ENCODE results near the gene EFNA5.

EFNA5 gene

GRCh38 chr5:107469485-107470294 lies 201.0 kb downstream of the EFNA5 start:
- DNase-seq (ENCODE audit: low read depth), result no peak
- TF ChIP-seq CTCF (IDR thresholded peaks at IDR 0.05; ENCODE audit: low read depth, low read length, missing control alignments), result no peak
- no peak overlapping the region for H3K4me3 ChIP-seq (ENCODE audit: low read depth, low read length)

GRCh38 chr5:107469064-107469463 lies 201.7 kb downstream of the EFNA5 start:
- TF ChIP-seq CTCF (IDR thresholded peaks at IDR 0.05; ENCODE audit: low read depth, low read length, missing control alignments), result no peak
- no peak for DNase-seq (ENCODE audit: low read depth)
- no peak overlapping the region for H3K4me3 ChIP-seq (ENCODE audit: low read depth, low read length)

GRCh38 chr5:107468276-107468675 lies 202.5 kb downstream of the EFNA5 start:
- H3K4me3 ChIP-seq (ENCODE audit: low read depth, low read length), result no peak overlapping the region
- DNase-seq (ENCODE audit: low read depth), result no peak
- TF ChIP-seq CTCF (IDR thresholded peaks at IDR 0.05; ENCODE audit: low read depth, low read length, missing control alignments), result no peak

GRCh38 chr5:107467137-107467932 lies 203.4 kb downstream of the EFNA5 start:
- TF ChIP-seq CTCF (IDR thresholded peaks at IDR 0.05; ENCODE audit: low read depth, low read length, missing control alignments), result no peak
- H3K4me3 ChIP-seq (ENCODE audit: low read depth, low read length), result no peak overlapping the region
- DNase-seq (ENCODE audit: low read depth), result no peak

- H3K4me3 ChIP-seq (ENCODE audit: low read depth, low read length), result no peak overlapping the region
- no peak for DNase-seq (ENCODE audit: low read depth)
- no peak for TF ChIP-seq CTCF (IDR thresholded peaks at IDR 0.05; ENCODE audit: low read depth, low read length, missing control alignments)
Observed at GRCh38 chr5:107466233-107466769, 204.4 kb downstream of the EFNA5 start.

GRCh38 chr5:107464876-107465275 lies 205.9 kb downstream of the EFNA5 start:
- TF ChIP-seq CTCF (IDR thresholded peaks at IDR 0.05; ENCODE audit: low read depth, low read length, missing control alignments), result no peak
- no peak overlapping the region for H3K4me3 ChIP-seq (ENCODE audit: low read depth, low read length)

More at GRCh38 chr5:107464876-107465275, 205.9 kb downstream of the EFNA5 start:
- DNase-seq (ENCODE audit: low read depth), result no peak

All from GM12864 (cell line).